Ecto neural progenitor cell (in vitro differentiated cells): ENCODE measurements around the gene GRIK4.

Experiments
- DNase-seq: peaks from one replicate; pipeline ENCODE4 v3.0.0-alpha.2; 2018; ENCODE audit warnings: low spot score

Gene GRIK4

GRCh38 chr11:120510406-120511115, 987 bp upstream of the GRIK4 start:
- no peak for DNase-seq

GRCh38 chr11:120511820-120512738, 531 bp downstream of the GRIK4 start:
- no peak for DNase-seq

- no peak for DNase-seq
Measured at GRCh38 chr11:120512739-120513435, 1.3 kb downstream of the GRIK4 start.

- DNase-seq, result no peak
Measured at GRCh38 chr11:120513436-120514315, 2.1 kb downstream of the GRIK4 start.

- no peak for DNase-seq
Measured at GRCh38 chr11:120514541-120515121, 3.1 kb downstream of the GRIK4 start.

- no peak for DNase-seq
Measured at GRCh38 chr11:120515186-120515723, 3.7 kb downstream of the GRIK4 start.

- no peak for DNase-seq
Measured at GRCh38 chr11:120516461-120517389, 5.2 kb downstream of the GRIK4 start.

GRCh38 chr11:120517390-120517761, 5.8 kb downstream of the GRIK4 start:
- no peak for DNase-seq

GRCh38 chr11:120517801-120518291, 6.3 kb downstream of the GRIK4 start:
- no peak for DNase-seq

- no peak for DNase-seq
Measured at GRCh38 chr11:120518356-120518755, 6.8 kb downstream of the GRIK4 start.

- no peak for DNase-seq
Measured at GRCh38 chr11:120519474-120519873, 7.9 kb downstream of the GRIK4 start.

- DNase-seq, result no peak
Measured at GRCh38 chr11:120520091-120520822, 8.7 kb downstream of the GRIK4 start.

- DNase-seq, result no peak
Measured at GRCh38 chr11:120521176-120521575, 9.6 kb downstream of the GRIK4 start.

- no peak for DNase-seq
Measured at GRCh38 chr11:120522021-120522420, 10.5 kb downstream of the GRIK4 start.

GRCh38 chr11:120522736-120523135, 11.2 kb downstream of the GRIK4 start:
- peak; percentile 36 for DNase-seq

- DNase-seq, result no peak
Measured at GRCh38 chr11:120523196-120523595, 11.6 kb downstream of the GRIK4 start.

- DNase-seq, result no peak
Measured at GRCh38 chr11:120524536-120525085, 13.1 kb downstream of the GRIK4 start.
